Neural progenitor cell (in vitro differentiated cells): ENCODE data around the gene TRIO.

Source experiments
- EZH2 ChIP-seq: fragments of 200-600 bp; sonication (generic); IDR thresholded peaks from 2 replicates; pipeline ENCODE4 v1.6.1; 2017; ENCODE audit warnings: antibody characterized with exemption, mild to moderate bottlenecking, moderate library complexity
- TF ChIP-seq, protein P1 (sequence below): fragments of 200-600 bp; sonication (generic); IDR thresholded peaks from 2 replicates; pipeline ENCODE4 v1.5.1; 2017; ENCODE audit warnings: antibody characterized with exemption, mild to moderate bottlenecking

DNA sequence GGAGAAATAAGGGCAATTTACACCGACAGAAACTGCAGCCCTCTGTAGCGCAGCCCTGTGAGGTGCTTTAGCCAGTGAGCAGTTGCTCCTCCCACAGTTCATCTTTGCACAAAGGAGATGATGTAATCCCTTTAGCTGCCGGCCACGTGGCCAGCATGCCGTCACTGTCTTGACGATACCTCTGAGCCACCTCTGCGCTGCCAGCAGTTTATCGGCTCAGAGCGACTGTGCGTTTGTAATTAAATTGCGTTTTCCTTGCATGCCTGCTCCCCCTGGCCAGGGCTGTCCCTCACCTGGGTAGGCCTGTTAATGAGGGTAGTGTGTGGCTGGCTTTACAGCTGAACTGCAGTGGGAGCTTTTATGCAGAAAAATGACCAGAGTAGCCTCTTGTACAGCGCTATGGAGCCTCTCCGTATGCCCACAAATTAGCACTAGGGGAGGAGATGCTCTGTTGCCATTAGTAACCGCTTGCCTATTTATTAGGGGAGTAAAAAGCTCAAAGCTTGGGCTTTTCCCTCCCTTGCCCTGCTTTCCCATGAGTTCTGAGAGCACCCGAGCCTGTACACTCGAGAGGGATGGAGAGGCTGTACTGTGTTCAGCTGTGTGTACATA is 107.0 kb downstream of the TRIO start:
- TF ChIP-seq, protein P1, sequence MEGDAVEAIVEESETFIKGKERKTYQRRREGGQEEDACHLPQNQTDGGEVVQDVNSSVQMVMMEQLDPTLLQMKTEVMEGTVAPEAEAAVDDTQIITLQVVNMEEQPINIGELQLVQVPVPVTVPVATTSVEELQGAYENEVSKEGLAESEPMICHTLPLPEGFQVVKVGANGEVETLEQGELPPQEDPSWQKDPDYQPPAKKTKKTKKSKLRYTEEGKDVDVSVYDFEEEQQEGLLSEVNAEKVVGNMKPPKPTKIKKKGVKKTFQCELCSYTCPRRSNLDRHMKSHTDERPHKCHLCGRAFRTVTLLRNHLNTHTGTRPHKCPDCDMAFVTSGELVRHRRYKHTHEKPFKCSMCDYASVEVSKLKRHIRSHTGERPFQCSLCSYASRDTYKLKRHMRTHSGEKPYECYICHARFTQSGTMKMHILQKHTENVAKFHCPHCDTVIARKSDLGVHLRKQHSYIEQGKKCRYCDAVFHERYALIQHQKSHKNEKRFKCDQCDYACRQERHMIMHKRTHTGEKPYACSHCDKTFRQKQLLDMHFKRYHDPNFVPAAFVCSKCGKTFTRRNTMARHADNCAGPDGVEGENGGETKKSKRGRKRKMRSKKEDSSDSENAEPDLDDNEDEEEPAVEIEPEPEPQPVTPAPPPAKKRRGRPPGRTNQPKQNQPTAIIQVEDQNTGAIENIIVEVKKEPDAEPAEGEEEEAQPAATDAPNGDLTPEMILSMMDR = no peak
- no peak for TF ChIP-seq EZH2
